Esophagus muscularis mucosa (tissue), 3 donors: ENCODE results near the gene POGLUT2.

ENCODE experiments used
- CTCF ChIP-seq, 3 experiments: fragments of 200-600 bp in 2 of 3; fragments of 450-650 bp in 1 of 3; sonication (generic) in 2 of 3; IDR thresholded peaks; one replicate each; pipeline ENCODE4 v1.5.1; 2017 to 2019; ENCODE audit warnings: antibody characterized with exemption in 3 of 3, mild to moderate bottlenecking in 2 of 3, moderate library complexity in 1 of 3
- EP300 ChIP-seq: sonication (generic); formaldehyde crosslinking; IDR thresholded peaks from one replicate; pipeline ENCODE4 v1.6.1; 2017; ENCODE audit warnings: antibody characterized with exemption

GRCh38 chr13:102769679-102770078 lies 29.1 kb downstream of the POGLUT2 start:
- no peak for TF ChIP-seq EP300
- TF ChIP-seq CTCF (IDR thresholded peaks at IDR 0.05): no peak
